Measurements from ENCODE around the gene ZNF283. TPM values are rescaled to one million over a fixed set of nuclear protein-coding genes. Genes with fewer than 3 reads are reported as not detected.
"Not testable (repeated sequence)": the region's sequence is repeated elsewhere in the genome, so short reads cannot be mapped to it uniquely, and the experiment has no call there.

ZNF283 gene
- total RNA-seq, 3 donors from 2014 or later, result 7.6 to 21.8 (median 14.1) TPM

- ATAC-seq, result no peak
- Histone ChIP-seq H3K36me3 (ENCODE audit: low read depth) (no peaks in the 10 kb centered on the region), H3K9me3 (no peaks in the 10 kb centered on the region), H3K4me1 (ENCODE audit: low read depth) (no peaks in the 10 kb centered on the region), H3K4me3 (no peak overlapping the region)
- no peak for TF ChIP-seq CTCF (IDR thresholded peaks at IDR 0.05)
- no peak for DNase-seq
- intact Hi-C loops (cut with DNase I, micrococcal nuclease), result no loop called here
Observed at GRCh38 chr19:43812259-43812658, 14.9 kb upstream of the ZNF283 start.

- ATAC-seq, result peak; percentile 25
- Histone ChIP-seq H3K4me1 (ENCODE audit: low read depth) (no peaks in the 10 kb centered on the region), H3K4me3 (no peak overlapping the region), H3K9me3 (no peaks in the 10 kb centered on the region), H3K36me3 (ENCODE audit: low read depth) (no peaks in the 10 kb centered on the region)
- intact Hi-C loops (cut with DNase I, micrococcal nuclease), result no loop called here
- TF ChIP-seq CTCF (IDR thresholded peaks at IDR 0.05), result no peak
- no peak for DNase-seq
Observed at GRCh38 chr19:43812688-43813087, 14.4 kb upstream of the ZNF283 start.

GRCh38 chr19:43814663-43815352, 12.3 kb upstream of the ZNF283 start:
- Histone ChIP-seq H3K4me3 (no peak overlapping the region), H3K4me1 (ENCODE audit: low read depth) (no peaks in the 10 kb centered on the region), H3K36me3 (ENCODE audit: low read depth) (no peaks in the 10 kb centered on the region), H3K9me3 (no peaks in the 10 kb centered on the region)
- DNase-seq, result no peak
- ATAC-seq, result no peak
- TF ChIP-seq CTCF (IDR thresholded peaks at IDR 0.05), result no peak
- intact Hi-C loops (cut with DNase I, micrococcal nuclease), result no loop called here

DNA sequence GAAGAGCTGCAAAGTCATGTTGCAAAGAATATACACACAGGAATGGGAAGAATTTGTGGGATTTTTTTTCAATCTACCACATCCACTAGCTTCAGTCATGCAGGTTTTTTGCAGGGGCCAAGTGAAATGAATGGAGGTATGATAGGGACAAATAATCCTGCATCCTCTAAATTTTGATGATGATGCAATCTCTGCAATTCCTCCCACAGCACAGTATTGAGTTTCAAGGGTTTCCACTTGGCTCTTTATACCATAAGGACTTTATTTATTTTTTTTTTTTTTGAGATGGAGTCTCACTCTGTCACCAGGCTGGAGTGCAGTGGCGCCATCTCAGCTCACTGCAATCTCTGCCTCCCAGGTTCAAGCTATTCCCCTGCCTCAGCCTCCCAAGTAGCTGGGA, 9.7 kb upstream of the ZNF283 start:
- intact Hi-C loops (cut with DNase I, micrococcal nuclease); H3K4me3 ChIP-seq; ATAC-seq; DNase-seq; H3K4me1 ChIP-seq (ENCODE audit: low read depth); H3K36me3 ChIP-seq (ENCODE audit: low read depth); H3K9me3 ChIP-seq: not testable (repeated sequence)

- no peak for DNase-seq
- no peaks in the 10 kb centered on the region for H3K9me3 ChIP-seq
- no peaks in the 10 kb centered on the region for H3K36me3 ChIP-seq (ENCODE audit: low read depth)
- no peak for ATAC-seq
- no peak overlapping the region for H3K4me3 ChIP-seq
- no peaks in the 10 kb centered on the region for H3K4me1 ChIP-seq (ENCODE audit: low read depth)
- intact Hi-C loops (cut with DNase I, micrococcal nuclease), result no loop called here
- no peak for TF ChIP-seq CTCF (IDR thresholded peaks at IDR 0.05)
Observed at GRCh38 chr19:43818500-43818899, 8.6 kb upstream of the ZNF283 start.

GRCh38 chr19:43820098-43820883, 6.8 kb upstream of the ZNF283 start:
- intact Hi-C loops (cut with DNase I, micrococcal nuclease), result no loop called here
- DNase-seq (peak in 2 of 3 donors; percentile 31 to 36), ATAC-seq (peak; percentile 37)
- H3K9me3 ChIP-seq, result no peaks in the 10 kb centered on the region
- no peak overlapping the region for H3K4me3 ChIP-seq
- TF ChIP-seq CTCF (IDR thresholded peaks at IDR 0.05), result no peak
- H3K4me1 ChIP-seq (ENCODE audit: low read depth), result no peaks in the 10 kb centered on the region
- H3K36me3 ChIP-seq (ENCODE audit: low read depth), result no peaks in the 10 kb centered on the region
